Activated naive CD4-positive, alpha-beta T cell (primary cell): ENCODE data around the gene SCUBE2.
"Not testable (repeated sequence)": the region's sequence is repeated elsewhere in the genome, so short reads cannot be mapped to it uniquely, and the experiment has no call there.

Experiments used
- DNase-seq, 4 experiments: peaks; one replicate each; lab custom pipeline; 2025; lab: John Stamatoyannopoulos, UW

The SCUBE2 gene

DNA sequence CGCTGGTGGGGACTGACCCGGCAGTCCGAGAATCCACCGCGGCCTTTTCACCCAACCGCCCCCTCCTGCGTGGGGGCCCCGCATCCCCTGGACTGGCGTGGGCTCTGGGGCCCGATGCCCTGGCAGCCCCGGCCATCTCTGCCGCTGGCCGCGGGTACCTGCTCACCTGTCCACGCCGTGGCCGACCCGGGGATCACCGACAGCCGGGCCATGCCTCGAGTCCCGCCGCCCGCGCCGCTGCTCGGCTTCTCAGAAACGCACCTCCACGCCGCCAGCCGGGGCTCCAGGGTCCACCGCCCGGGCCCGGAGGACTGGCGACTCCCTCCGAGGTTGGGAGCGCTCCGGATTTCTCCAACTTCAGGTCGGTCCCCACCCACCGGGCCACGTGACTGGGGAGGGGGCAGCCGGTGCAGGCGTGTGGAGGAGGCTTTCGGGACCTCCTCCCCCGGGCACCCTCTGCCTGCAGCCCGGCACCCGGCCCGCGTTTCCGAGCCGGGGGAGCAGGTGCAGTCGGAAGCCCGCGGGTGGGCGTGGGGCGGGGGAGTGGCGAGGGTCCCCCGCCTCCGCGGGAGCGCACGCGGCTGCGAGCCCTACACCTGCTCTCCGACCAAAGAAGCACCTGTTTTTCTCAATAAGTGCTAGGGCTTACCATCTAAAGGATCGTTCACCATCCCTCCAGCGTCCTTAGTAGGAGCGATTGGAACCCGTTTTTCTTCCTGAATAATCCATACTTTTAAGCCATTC, 87.0 kb downstream of the SCUBE2 start:
- peak in 1 of 4 experiments; percentile 14 for DNase-seq

DNA sequence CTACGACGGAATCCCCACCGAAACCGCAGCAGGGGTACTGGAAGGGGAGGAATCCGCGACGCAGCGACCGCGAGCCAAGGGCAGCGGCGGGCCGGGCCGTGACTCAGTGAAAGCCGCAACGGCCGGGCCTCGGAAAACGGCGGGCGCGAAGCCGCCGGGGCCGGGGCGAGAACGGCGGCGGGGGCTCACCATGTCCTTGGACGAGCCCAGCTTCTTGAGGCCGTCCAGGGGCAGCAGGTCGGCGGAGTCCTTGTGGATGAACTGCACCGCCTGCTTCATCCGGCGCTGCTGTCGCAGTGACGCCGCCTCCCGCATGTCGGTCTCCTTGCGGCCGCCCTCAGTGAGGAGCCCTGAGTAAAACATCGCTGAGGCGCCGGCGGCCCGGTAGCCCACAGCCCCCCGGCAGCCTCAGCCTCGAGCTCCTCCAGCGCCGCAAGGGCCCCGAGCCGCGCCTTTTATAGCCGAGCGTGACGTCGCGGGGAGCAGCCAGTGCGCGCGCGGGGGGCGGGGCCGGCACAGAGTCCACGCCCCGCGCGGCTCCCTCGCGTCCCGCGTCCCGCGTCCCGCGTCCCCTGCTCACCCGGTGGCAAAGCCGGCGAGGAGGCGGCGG, 87.7 kb downstream of the SCUBE2 start, which contains the start of gene NRIP3:
NRIP3 (minus strand) TSS at position 429 of the 610 bp plus-strand sequence; CDS start at position 363, 66 bp downstream.
- peak in 3 of 4 experiments; percentile 32 to 70 (median 44) for DNase-seq

DNA sequence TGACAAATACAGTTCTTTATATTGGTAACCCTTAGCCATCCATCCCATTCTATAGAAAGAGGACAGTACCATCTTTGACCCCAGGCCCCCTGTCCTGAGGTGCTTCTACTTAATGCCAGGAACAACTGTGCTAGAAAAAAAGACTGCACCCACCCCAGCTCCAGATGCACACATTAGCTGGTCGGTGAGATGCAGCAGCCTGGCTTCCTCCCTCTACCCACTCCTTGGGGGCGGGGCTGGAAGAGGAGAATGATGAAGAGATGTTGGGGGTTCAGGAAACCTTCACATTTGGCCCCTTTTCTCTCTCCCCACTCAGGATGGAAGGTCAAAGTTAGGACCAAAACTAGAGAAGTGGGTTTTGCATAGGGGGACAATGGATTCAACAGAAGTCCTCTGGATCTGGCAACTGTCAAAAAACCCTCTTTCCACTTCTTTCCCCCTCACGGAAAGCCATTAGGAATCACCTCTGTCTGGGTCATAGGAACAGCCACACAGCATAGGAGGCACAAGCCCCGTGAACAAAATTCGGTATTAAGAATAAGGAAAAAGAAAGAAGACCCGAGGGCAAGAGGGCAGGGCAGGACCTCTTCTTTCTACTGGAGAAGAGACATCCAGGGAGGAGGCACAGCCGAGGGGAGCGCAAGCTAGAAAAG, 88.4 kb downstream of the SCUBE2 start:
- no peak for DNase-seq

DNA sequence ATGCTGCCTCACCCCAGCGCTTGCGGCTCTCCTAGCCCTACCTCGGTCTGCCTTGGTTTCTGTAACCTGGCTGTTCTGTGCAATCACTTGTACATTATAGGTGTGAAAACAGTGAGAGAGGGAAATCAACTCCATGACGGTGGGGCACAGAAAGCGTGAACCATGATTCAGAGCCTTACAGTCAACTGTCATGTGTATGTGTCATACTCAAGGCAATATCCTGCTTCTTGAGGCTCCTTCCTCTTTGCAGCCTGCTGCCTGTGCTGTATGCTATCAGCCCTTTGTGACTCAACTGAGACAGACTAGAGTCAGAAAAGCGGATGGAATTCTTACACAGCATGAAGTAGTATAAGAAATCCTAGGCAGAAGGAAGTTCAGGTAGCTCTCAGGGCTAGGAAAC, 89.7 kb downstream of the SCUBE2 start:
- DNase-seq: peak in 1 of 4 experiments; percentile 10

DNA sequence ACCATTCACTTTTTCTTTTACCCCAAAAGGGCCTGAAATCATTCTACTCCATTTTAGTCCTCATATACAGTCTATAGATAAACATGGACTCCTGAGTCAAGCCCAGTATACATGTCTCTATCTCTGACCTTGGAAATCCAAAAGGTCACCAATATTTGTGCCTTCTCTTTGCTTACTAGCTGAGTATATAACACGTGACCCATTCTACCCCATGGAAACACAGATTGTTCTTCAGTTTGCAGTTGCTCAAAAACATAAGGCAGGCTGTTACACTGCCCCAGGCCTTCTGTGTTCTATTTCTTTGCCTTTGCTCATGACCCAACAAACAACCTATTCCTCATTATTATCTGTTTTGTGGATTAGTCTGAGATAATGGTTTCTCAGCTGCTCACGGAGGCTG, 93.4 kb downstream of the SCUBE2 start:
- no peak for DNase-seq

DNA sequence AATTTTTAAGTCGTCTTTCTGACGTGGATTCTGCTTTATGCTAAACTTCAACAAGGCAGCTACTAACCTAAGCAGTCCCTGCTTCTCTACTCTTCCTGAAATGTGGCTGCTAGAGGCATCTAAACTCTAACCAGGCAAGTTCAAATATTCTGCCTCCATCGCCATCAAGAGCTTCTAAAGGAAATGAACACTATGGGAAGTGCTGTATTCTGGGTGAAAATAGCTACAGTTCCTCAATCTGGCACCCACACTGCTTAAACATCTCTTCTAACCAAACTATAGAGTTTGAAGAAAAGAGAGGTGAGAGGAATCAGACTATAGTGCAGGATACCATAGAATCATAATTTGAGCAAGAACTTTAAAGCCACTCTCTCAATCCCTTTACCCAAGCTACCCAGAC, 93.9 kb downstream of the SCUBE2 start:
- DNase-seq: no peak

DNA sequence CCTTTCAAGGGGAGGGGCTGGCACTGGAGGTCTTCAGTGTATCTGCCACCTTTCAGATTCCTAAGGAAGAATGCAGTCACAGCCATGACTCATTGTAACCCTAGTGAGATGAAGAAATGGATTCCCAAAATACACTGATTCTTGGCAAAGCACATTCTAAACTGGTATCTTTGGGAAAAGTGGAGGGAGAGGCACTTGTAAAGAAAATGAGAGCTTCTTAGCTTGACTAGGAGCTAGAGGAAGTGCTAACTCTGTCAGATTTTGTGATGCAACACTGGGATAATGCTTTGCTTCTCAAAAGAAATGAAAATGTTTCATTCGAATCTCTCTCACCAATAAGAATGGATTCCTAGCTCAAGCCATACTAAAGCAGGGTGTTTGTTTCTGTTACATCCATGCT, 101.9 kb downstream of the SCUBE2 start:
- DNase-seq: no peak

DNA sequence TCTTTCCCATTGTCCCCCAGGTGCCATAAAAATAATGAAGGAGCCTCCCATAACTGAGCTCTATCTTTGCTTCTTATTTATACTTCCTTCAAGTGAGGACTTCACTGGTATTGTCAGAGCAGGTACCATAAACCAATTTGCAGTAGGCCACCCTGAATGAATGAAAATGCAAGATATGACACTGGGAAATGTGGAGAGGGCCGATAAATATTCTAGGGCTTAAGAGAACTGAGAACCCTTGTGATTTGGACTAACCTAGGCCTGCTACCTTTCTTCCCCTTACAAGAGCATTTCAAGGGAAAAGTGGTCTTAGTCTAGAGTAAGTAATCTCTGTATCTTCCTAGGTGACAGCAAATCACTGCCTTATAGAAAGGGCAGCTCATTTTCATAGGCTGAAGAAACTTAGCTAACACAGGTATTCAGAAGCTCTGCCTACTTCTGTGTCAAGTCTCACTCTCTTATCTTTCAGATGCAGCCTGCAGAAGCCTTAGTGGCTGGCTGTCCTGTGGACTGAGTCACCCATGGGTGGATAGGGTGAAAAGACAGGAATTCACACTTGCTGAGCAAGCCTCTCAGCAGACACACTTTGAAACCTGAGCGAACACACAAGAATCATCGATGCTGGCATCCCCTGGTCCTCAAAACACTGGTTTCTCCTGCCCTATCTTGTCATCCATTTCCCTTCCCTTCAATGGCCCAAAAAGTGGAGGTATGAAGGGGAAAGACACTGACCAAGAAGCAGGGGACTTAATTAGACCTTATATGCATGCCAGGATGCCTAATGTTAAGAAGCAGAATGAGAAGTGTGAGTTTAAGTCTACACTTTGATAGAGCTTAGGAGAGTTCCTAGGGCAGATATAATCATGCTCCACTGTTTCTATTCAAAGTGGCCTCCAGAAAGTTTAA, 102.8 kb downstream of the SCUBE2 start:
- DNase-seq: no peak

DNA sequence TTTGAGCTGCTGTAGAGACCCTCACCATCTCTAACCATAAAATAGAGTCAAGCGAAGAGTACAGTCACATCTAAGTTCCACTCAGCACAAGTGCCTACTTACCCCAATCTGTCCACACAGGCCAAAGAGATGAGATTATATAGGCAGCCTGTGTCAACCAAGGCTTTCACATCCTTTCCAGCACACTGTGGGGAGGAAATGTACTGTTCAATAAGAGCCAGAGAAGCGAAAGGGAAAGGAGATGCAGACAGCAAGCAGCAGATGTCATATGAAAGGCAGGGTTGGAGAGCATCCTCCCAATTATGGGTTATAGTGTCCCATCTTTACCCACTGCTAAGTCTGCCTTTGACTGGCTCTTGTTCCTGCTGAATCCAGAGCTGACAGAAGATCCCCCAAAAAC, 104.0 kb downstream of the SCUBE2 start:
- no peak for DNase-seq

DNA sequence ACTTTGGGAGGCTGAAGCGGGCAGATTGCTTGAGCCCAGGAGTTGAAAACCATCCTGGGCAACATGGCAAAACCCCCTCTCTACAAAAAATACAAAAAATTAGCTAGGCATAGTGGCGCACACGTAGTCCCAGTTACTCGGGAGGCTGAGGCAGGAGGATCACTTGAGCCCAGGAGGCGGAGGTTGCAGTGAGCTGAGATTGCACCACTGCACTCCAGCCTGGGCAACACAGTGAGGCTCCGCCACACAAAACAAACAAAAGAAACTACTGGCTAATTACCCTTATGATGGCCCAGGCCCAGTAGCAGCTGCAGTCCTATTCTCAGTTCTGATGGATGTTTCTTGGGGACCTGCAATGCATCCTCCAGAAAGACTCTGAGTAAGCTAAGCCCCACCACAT, 104.6 kb downstream of the SCUBE2 start:
- not testable (repeated sequence) for DNase-seq

DNA sequence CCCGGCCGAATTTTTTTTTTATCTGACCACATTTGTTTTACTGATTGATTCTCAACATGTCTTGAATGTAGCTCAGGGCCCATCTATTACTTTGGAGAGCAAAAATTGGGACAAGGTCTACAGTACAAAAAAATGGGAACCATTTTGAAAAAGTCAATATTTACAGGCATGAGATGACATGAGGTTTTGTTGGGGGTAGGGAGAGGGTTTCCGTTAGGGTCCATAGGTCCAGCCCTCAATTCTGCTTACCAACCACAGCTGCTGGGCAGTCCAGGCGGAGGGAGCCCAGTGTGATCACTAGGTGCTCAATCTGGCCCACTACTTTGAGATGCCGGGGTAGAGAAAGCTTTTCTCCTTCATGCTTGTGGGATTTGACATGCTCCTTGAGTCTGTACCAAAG, 105.9 kb downstream of the SCUBE2 start:
- DNase-seq: no peak

DNA sequence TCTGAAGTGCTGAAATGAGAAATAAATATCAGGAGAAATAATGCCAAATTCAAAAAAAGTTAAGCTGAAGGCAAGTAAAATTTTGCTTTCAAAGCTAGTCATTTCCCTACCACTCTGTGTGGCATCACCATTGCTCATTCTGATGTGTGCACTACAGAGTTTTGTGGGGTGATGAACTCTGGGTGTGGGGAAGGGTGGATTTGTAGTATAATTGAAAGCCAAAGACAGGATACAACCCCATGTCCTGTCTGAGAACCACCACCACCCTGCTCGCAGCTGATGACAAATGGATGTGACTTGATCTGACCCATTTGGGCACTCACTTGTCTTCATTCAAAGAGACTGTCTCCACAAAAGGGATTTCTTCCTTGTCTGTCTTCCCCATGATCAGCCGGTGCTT, 107.8 kb downstream of the SCUBE2 start:
- no peak for DNase-seq

DNA sequence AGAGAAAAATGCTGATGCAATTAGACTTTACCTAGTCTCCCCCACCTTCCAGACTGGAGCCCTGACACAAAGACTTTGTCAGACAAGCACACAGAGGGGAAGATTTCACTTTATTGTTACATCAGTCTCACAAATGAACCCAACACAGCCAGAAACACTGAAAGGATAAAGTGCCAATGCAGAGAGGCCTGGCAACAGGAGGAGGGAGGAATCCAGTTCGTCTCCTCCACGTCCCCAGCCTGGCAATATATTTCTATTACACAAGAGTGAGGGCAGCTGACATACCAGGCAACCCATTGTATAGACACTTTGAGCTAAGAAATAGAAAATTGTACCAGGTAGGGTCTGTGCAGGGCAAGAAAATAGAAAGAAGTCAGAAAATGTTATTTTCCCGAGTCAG, 110.9 kb downstream of the SCUBE2 start:
- no peak for DNase-seq

DNA sequence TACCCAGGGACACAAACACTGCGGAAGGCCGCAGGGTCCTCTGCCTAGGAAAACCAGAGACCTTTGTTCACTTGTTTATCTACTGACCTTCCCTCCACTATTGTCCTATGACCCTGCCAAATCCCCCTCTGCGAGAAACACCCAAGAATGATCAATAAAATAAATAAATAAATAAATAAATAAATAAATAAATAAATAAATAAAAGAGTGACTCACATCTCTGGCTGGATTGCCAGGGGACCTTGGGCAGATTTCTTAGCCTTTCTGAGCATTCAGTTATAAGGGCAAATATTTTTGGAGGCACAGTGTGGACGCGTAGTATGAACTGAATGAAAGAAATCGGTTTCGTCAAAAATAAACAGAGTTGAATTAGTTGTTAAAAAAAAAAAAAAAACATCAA, 112.0 kb downstream of the SCUBE2 start:
- not testable (repeated sequence) for DNase-seq

DNA sequence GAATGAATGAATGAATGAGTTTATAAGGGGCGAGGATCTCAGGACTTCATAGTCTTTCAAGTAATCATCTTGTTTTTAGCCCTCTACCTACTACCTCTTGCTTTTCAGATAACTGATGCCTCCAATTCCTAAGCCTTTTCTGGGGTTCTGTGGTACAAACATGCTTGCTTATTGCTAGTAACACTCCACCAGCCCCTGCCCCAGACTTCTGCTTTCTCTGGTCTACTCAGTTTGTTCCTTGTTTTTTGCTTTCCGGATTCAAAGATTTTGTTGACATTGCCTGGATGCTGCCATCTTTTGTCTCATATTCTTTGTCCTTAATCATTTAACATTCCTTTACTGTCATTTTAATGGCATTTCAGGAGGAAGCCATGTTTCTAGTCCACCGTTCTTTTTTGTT, 118.3 kb downstream of the SCUBE2 start:
- no peak for DNase-seq

DNA sequence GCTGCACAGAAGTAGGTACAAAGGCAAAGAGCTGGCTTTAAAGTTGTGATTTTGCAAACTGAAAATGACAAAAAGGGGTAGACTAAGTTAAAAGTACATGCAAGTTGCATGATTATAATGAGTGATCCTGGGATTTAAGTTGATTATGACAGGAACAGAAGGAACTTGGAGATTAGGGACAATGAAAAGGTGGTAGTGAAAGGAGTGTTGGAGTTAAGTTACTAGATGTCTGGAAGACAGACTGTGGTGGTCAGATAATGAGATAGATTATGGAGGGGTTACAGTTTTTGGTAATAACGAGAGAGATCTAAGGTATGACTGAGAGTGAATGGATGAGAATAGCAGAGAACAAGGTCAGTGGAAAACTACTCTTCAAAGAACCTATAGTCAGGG, 119.5 kb downstream of the SCUBE2 start:
- DNase-seq: no peak

DNA sequence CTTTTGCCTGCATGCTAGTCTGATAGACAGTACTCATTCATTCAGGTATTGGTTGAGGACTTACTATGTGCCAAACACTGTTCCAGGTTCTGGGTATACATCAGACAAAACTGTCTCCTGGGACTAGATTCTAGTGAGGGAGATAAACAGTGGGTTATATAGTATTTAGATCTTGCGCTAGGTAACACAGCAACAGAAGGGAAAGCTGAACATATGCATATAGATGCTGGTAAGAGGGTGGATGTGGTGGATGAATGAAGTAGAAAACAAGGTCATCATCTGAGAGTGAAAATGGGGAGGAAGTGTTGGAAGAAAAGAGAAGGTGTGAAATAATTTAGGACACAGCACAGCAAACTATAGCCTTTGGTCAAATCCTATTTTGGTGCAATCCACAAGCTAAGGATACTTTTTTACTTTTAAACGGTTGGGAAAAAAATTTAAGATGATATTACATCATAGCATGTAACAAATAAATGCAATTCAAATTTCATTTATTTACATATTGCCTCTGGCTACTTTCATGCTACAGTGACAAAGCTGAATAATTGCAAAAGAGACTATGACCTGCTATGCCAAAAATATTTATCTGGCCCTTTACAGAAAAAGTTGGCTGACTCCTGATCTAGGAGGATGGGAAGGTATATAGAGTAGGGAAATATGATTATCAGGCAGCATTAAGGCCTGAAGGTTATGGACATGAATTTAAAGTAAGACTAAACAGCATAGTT, 120.0 kb downstream of the SCUBE2 start:
- no peak for DNase-seq
